HFFc6 (cell line): Measurements from ENCODE around the gene SYNGAP1. TPM values are rescaled to one million over a fixed set of nuclear protein-coding genes. Genes with fewer than 3 reads are reported as not detected.

Source experiments
- DNase-seq: peaks from one replicate; pipeline ENCODE4 v3.0.0-alpha.2; 2018
- H3K27ac Mint-ChIP-seq: 2 replicates; pipeline ENCODE4 v1.8.0; 2020; ENCODE audit warnings: mild to moderate bottlenecking, mixed read lengths
- H3K27me3 Mint-ChIP-seq: 2 replicates; pipeline ENCODE4 v1.8.0; 2021; ENCODE audit warnings: mild to moderate bottlenecking, moderate library complexity, mixed read lengths; ENCODE audit not compliant: insufficient read depth
- H3K36me3 Mint-ChIP-seq: 2 replicates; pipeline ENCODE4 v1.8.0; 2021; ENCODE audit warnings: low read depth, mixed read lengths
- H3K4me1 Mint-ChIP-seq: 2 replicates; pipeline ENCODE4 v1.8.0; 2020; ENCODE audit warnings: low read depth, mixed read lengths
- H3K4me3 Mint-ChIP-seq: 2 replicates; pipeline ENCODE4 v1.8.0; 2020; ENCODE audit warnings: mild to moderate bottlenecking, moderate library complexity, mixed read lengths
- H3K9me3 Mint-ChIP-seq: 2 replicates; pipeline ENCODE4 v1.8.0; 2020; ENCODE audit warnings: mild to moderate bottlenecking, mixed read lengths
- CTCF ChIP-seq: fragments of 200-600 bp; sonication (generic); IDR thresholded peaks from 2 replicates; pipeline ENCODE4 v1.5.0; 2021; ENCODE audit warnings: antibody characterized with exemption, mild to moderate bottlenecking
- total RNA-seq, 6 experiments: library from RNA; stranded (reverse); fragmentation: NEBNext Ultra II Directional; extraction: Animal tissue kit (Norgen Biotek cat#: 25700); gene quantifications; 2 replicates in 1 of 6; 3 replicates in 5 of 6; pipeline ENCODE4 v1.2.3, GENCODE V29; 2021

Gene SYNGAP1
- total RNA-seq, 6 experiments from 2014 or later = 10.5 to 15.0 (median 13.3) TPM

GRCh38 chr6:33428224-33428965, 8.5 kb downstream of the SYNGAP1 start:
- TF ChIP-seq CTCF = peak; percentile 71
- DNase-seq = peak; percentile 34
- peak overlapping the region; percentile 89 for H3K27ac Mint-ChIP-seq
- H3K9me3 Mint-ChIP-seq = no peaks in the 10 kb centered on the region
- H3K27me3 Mint-ChIP-seq = peaks cover 3% of the 10 kb centered on the region; the same call in 1 of the 2 replicates
- peaks cover 84% of the 10 kb centered on the region for H3K4me1 Mint-ChIP-seq
- H3K36me3 Mint-ChIP-seq = peaks cover 21% of the 10 kb centered on the region
- peak overlapping the region; percentile 89 for H3K4me3 Mint-ChIP-seq

DNA sequence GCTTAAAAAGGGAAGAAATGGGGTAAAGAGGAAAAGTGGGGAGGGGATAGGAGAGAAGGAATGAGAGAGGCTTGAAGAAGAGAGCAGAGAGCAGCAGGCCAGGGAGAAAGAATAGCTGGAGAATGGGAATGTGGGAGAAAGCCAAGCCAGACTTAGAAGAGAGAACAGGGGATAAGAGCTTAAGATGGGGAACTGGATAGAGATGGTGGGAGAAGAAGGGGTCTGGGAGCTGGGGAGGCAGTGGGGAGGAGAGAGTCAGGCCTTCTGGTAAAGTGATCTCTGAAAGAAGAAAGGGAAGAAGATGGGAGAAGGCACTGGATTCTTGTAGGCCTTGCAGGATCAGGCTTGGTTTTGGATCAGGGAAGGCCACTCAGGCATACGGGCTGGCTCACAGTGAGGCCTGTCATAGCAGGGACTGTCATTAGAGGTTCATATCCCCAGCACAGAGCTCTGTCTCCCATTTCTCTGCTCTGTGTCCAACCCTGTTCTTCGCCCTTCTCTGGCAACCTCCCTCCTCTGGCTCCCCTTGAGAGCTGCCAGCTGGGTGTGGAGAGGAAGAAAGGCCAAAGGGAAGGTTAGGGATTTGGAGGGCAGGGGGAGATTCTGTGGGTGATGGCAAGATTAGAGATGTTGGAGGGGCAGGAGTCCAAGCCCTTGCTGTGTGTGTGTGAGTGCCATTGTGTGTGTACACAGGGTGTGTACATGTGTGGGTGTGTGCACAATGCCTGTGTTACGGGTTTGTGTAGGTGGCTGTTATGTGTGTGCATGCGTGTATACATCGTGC, 9.3 kb downstream of the SYNGAP1 start:
- Mint-ChIP-seq H3K4me1 (peaks cover 83% of the 10 kb centered on the region), H3K27ac (peak overlapping the region; percentile 89), H3K27me3 (peaks cover 3% of the 10 kb centered on the region; the same call in 1 of the 2 replicates), H3K9me3 (no peaks in the 10 kb centered on the region), H3K36me3 (peaks cover 13% of the 10 kb centered on the region; the same call in 1 of the 2 replicates), H3K4me3 (peak overlapping the region; percentile 89)
- DNase-seq = no peak
- no peak for TF ChIP-seq CTCF

GRCh38 chr6:33429750-33430052, 9.8 kb downstream of the SYNGAP1 start:
- DNase-seq = no peak
- Mint-ChIP-seq H3K4me1 (peaks cover 79% of the 10 kb centered on the region), H3K36me3 (peaks cover 8% of the 10 kb centered on the region; the same call in 1 of the 2 replicates), H3K27me3 (peaks cover 3% of the 10 kb centered on the region; the same call in 1 of the 2 replicates), H3K4me3 (no peak overlapping the region), H3K9me3 (no peaks in the 10 kb centered on the region), H3K27ac (peak overlapping the region; percentile 89; the same call in 1 of the 2 replicates)
- no peak for TF ChIP-seq CTCF

GRCh38 chr6:33430334-33430733, 10.5 kb downstream of the SYNGAP1 start:
- peak overlapping the region; percentile 51 for H3K27ac Mint-ChIP-seq
- H3K4me3 Mint-ChIP-seq = no peak overlapping the region
- peaks cover 3% of the 10 kb centered on the region; the same call in 1 of the 2 replicates for H3K27me3 Mint-ChIP-seq
- DNase-seq = no peak
- H3K36me3 Mint-ChIP-seq = peaks cover 8% of the 10 kb centered on the region; the same call in 1 of the 2 replicates
- peaks cover 73% of the 10 kb centered on the region for H3K4me1 Mint-ChIP-seq
- TF ChIP-seq CTCF = no peak
- H3K9me3 Mint-ChIP-seq = no peaks in the 10 kb centered on the region

DNA sequence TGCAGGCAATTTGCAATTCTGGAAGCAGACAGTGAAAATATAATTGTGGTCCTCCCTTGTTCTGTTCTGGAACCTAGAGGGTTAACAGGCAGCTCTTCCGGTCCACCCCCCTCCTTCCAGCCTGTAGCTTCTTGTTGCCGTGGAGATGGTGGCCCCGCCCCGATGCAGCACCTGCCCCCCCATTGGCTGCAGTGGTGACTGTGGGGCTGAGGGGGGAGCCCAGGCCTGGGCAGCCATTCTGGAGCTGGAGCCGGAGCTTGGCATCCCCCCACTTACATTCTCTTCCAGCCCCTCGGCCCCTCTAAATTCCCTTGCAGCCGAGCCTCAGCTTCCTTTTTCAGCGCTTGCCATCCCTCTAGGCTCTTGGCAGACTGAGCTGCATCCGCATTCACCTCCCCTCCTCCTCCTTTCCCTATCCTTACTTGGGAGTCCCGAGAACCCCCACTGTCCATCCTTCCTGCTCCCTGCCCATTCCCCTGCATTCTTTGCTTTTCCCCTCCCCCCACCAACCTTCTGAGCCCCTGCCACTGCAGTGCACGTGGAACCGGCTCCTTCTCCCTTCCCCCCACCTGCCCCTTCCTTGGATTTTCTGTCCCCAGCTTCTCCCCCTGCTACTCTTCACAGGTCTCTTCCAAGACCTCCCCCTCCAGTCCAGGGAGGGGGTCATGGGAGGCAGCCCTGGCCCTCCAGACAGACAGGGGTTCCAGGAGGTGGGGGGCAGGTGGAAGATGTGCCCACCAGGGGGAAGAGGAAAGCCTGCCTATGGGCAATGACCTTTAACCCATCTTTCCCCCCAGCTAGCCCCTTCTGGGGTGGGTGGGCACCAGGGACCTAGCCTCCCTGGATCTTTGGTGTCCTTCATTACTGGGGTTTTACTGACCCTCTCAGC, 11.4 kb downstream of the SYNGAP1 start:
- Mint-ChIP-seq H3K27me3 (peaks cover 3% of the 10 kb centered on the region; the same call in 1 of the 2 replicates), H3K27ac (peak overlapping the region; percentile 51), H3K4me1 (peaks cover 68% of the 10 kb centered on the region), H3K9me3 (no peaks in the 10 kb centered on the region), H3K4me3 (peak overlapping the region; percentile 62), H3K36me3 (peaks cover 10% of the 10 kb centered on the region; the same call in 1 of the 2 replicates)
- peak; percentile 63 for DNase-seq
- TF ChIP-seq CTCF = no peak
